Esophagus (tissue), 2 donors: ENCODE measurements around the gene KRTAP13-2. TPM values are rescaled to one million over a fixed set of nuclear protein-coding genes. Genes with fewer than 3 reads are reported as not detected.

Source experiments
- H3K27ac ChIP-seq, 2 donors: one replicate each; pipeline ENCODE4 v1.5.1; 2013; ENCODE audit warnings: low read depth in 2 of 2, mild to moderate bottlenecking in 2 of 2, inconsistent platforms in 1 of 2, low read length in 1 of 2, moderate library complexity in 1 of 2
- H3K27me3 ChIP-seq, 2 donors: one replicate each; pipeline ENCODE4 v1.6.1; 2013; ENCODE audit warnings: low read length in 2 of 2, control low read depth in 1 of 2, mild to moderate bottlenecking in 1 of 2; ENCODE audit not compliant: insufficient read depth in 2 of 2, control insufficient read depth in 1 of 2
- H3K36me3 ChIP-seq, 2 donors: one replicate each; pipeline ENCODE4 v1.6.1; 2013; ENCODE audit warnings: low read length in 1 of 2; ENCODE audit not compliant: control insufficient read depth in 2 of 2, insufficient read depth in 2 of 2
- H3K4me1 ChIP-seq, 2 donors: one replicate each; pipeline ENCODE4 v1.6.1; 2013; ENCODE audit warnings: low read length in 1 of 2; ENCODE audit not compliant: control insufficient read depth in 2 of 2, insufficient read depth in 2 of 2
- H3K4me3 ChIP-seq, 2 donors: one replicate each; pipeline ENCODE4 v1.5.1; 2013; ENCODE audit warnings: low read length in 2 of 2, mild to moderate bottlenecking in 2 of 2, low read depth in 1 of 2, moderate library complexity in 1 of 2
- H3K9me3 ChIP-seq, 2 donors: one replicate each; pipeline ENCODE4 v1.6.1; 2013; ENCODE audit warnings: mild to moderate bottlenecking in 2 of 2, low read depth in 1 of 2, low read length in 1 of 2, moderate library complexity in 1 of 2; ENCODE audit not compliant: control insufficient read depth in 2 of 2, insufficient read depth in 1 of 2
- WGBS, 2 donors: extraction: QIAGEN DNeasy Blood & Tissue Kit; methylation state at CpG; one replicate each; pipeline ENCODE4 v1.1.7; 2013; 5-methylcytosine and 5-hydroxymethylcytosine counted together
- polyA plus RNA-seq, 2 donors: library from polyadenylated mRNA; stranded (reverse); fragments of 200-250 nt; gene quantifications; one replicate each; pipeline ENCODE4 v1.2.3, GENCODE V29; 2013
- donor health status: healthy with polysubstance abuse.
- donor health status: Bipolar disorder and iron deficiency.

The KRTAP13-2 gene
- polyA plus RNA-seq, 2 donors, result not detected

GRCh38 chr21:30332681-30333080 lies 39.4 kb downstream of the KRTAP13-2 start:
- H3K9me3 ChIP-seq, result no peaks in the 10 kb centered on the region
- H3K4me3 ChIP-seq, result no peak overlapping the region
- no peaks in the 10 kb centered on the region for H3K4me1 ChIP-seq
- H3K36me3 ChIP-seq, result no peaks in the 10 kb centered on the region
- H3K27ac ChIP-seq, result no peak overlapping the region
- H3K27me3 ChIP-seq, result no peaks in the 10 kb centered on the region
- 88 to 93% methylated on average over 2 of the region's 2 CpGs for WGBS, 2 donors

- Histone ChIP-seq H3K27ac (no peak overlapping the region), H3K27me3 (no peaks in the 10 kb centered on the region), H3K4me1 (no peaks in the 10 kb centered on the region), H3K36me3 (no peaks in the 10 kb centered on the region), H3K4me3 (no peak overlapping the region), H3K9me3 (no peaks in the 10 kb centered on the region)
- 71 to 72% methylated on average over 4 of the region's 4 CpGs for WGBS, 2 donors
Observed at GRCh38 chr21:30329203-30329875, 42.7 kb downstream of the KRTAP13-2 start.

DNA sequence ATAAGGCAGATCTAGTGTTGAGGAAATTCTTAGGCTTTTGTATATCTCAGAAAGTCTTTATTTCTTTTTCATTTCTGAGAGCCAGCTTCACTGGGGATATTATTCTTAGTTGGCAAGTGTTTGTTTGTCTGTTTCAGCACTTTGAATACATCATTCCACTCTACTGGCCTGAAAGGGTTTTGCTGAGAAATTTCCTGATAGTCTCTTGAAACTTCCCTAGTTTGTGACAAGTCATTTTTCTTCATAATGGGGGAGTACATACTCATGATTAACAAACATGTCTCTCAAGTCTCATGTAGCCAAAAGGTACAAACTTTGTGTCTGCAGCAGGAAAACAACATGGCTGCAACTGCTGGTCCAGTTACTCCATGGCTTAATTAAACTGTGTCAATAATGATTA lies 45.7 kb downstream of the KRTAP13-2 start:
- Histone ChIP-seq H3K4me3 (no peak overlapping the region), H3K36me3 (no peaks in the 10 kb centered on the region), H3K9me3 (no peaks in the 10 kb centered on the region), H3K27me3 (no peaks in the 10 kb centered on the region), H3K27ac (no peak overlapping the region), H3K4me1 (no peaks in the 10 kb centered on the region)

Other genes with a start within 250 kb of the KRTAP13-2 start
- gene CLDN17, start 205.5 kb downstream of the KRTAP13-2 start, polyA plus RNA-seq, result 10 to 100 TPM in 1 of 2 donors, 1 to 10 TPM in 1; 6.5 to 15.6 TPM
- gene CLDN8, start 156.2 kb downstream of the KRTAP13-2 start, polyA plus RNA-seq, result 1 to 10 TPM; 1.4 to 2.6 TPM
- gene KRTAP24-1, start 89.3 kb downstream of the KRTAP13-2 start, polyA plus RNA-seq, result not detected
- not detected for gene KRTAP25-1, start 82.8 kb downstream of the KRTAP13-2 start, polyA plus RNA-seq
- gene KRTAP26-1, start 52.0 kb downstream of the KRTAP13-2 start, polyA plus RNA-seq, result not detected
- not detected for gene KRTAP27-1, start 34.6 kb downstream of the KRTAP13-2 start, polyA plus RNA-seq
- gene KRTAP23-1, start 23.7 kb downstream of the KRTAP13-2 start, polyA plus RNA-seq, result not detected
- gene KRTAP13-1, start 23.8 kb upstream of the KRTAP13-2 start, polyA plus RNA-seq, result not detected
- not detected for gene KRTAP13-3, start 53.7 kb upstream of the KRTAP13-2 start, polyA plus RNA-seq
- gene KRTAP13-4, start 57.9 kb upstream of the KRTAP13-2 start, polyA plus RNA-seq, result not detected
- not detected for gene KRTAP15-1, start 68.0 kb upstream of the KRTAP13-2 start, polyA plus RNA-seq
- not detected for gene KRTAP19-1, start 108.1 kb upstream of the KRTAP13-2 start, polyA plus RNA-seq
- gene KRTAP19-2, start 115.2 kb upstream of the KRTAP13-2 start, polyA plus RNA-seq, result not detected
- not detected for gene KRTAP19-3, start 119.7 kb upstream of the KRTAP13-2 start, polyA plus RNA-seq
- not detected for gene KRTAP19-4, start 124.9 kb upstream of the KRTAP13-2 start, polyA plus RNA-seq
- gene KRTAP19-5, start 129.9 kb upstream of the KRTAP13-2 start, polyA plus RNA-seq, result not detected
- gene KRTAP19-6, start 169.6 kb upstream of the KRTAP13-2 start, polyA plus RNA-seq, result not detected
- not detected for gene KRTAP19-7, start 189.0 kb upstream of the KRTAP13-2 start, polyA plus RNA-seq
- not detected for gene KRTAP22-2, start 218.1 kb upstream of the KRTAP13-2 start, polyA plus RNA-seq
- gene KRTAP6-3, start 220.2 kb upstream of the KRTAP13-2 start, polyA plus RNA-seq, result not detected
- not detected for gene KRTAP6-2, start 226.6 kb upstream of the KRTAP13-2 start, polyA plus RNA-seq
- gene KRTAP22-1, start 228.8 kb upstream of the KRTAP13-2 start, polyA plus RNA-seq, result not detected
- gene KRTAP6-1, start 241.7 kb upstream of the KRTAP13-2 start, polyA plus RNA-seq, result not detected
- gene KRTAP20-1, start 244.2 kb upstream of the KRTAP13-2 start, polyA plus RNA-seq, result not detected
- not detected for gene KRTAP20-4, start 248.4 kb upstream of the KRTAP13-2 start, polyA plus RNA-seq